MCF 10A (cell line): ENCODE measurements around the gene HEPACAM. TPM values are rescaled to one million over a fixed set of nuclear protein-coding genes. Genes with fewer than 3 reads are reported as not detected.

ENCODE experiments used
- BruUV-seq: library from RNA; stranded (reverse); fragments of 400-500 nt; replicated peaks from 2 replicates; lab custom pipeline; 2021; lab: Mats Ljungman, UMichigan
- CTCF ChIA-PET: fragments of 300-600 bp; sonication (Branson Sonifier 250); formaldehyde crosslinking; extraction: SDS; loops from one replicate; lab custom pipeline; 2021; ENCODE audit warnings: antibody characterized with exemption, inconsistent platforms; lab: Yijun Ruan, JAX
- POLR2A ChIA-PET: fragments of 300-600, 350-650 bp; sonication (Branson Sonifier 250); formaldehyde crosslinking; extraction: SDS; loops from one replicate; lab custom pipeline; 2020; ENCODE audit warnings: antibody characterized with exemption, inconsistent platforms; lab: Yijun Ruan, JAX
- DNase-seq: peaks from one replicate; pipeline ENCODE4 v3.0.0-alpha.2; 2018; ENCODE audit not compliant: unreplicated experiment
- H3K27ac Mint-ChIP-seq: one replicate; pipeline ENCODE4 v1.8.0; 2022; ENCODE audit warnings: mild to moderate bottlenecking, low read depth, mixed read lengths; ENCODE audit not compliant: unreplicated experiment
- H3K27me3 Mint-ChIP-seq: one replicate; pipeline ENCODE4 v1.8.0; 2022; ENCODE audit warnings: mixed read lengths; ENCODE audit not compliant: insufficient read depth, unreplicated experiment
- H3K36me3 Mint-ChIP-seq: one replicate; pipeline ENCODE4 v1.8.0; 2022; ENCODE audit warnings: mild to moderate bottlenecking, moderate library complexity, mixed read lengths; ENCODE audit not compliant: insufficient read depth, unreplicated experiment
- H3K4me1 Mint-ChIP-seq: one replicate; pipeline ENCODE4 v1.8.0; 2022; ENCODE audit warnings: mixed read lengths; ENCODE audit not compliant: insufficient read depth, unreplicated experiment
- H3K4me3 Mint-ChIP-seq: one replicate; pipeline ENCODE4 v1.8.0; 2022; ENCODE audit warnings: mild to moderate bottlenecking, moderate library complexity, mixed read lengths; ENCODE audit not compliant: unreplicated experiment
- H3K9me3 Mint-ChIP-seq: one replicate; pipeline ENCODE4 v1.8.0; 2022; ENCODE audit warnings: mixed read lengths; ENCODE audit not compliant: unreplicated experiment
- CTCF ChIP-seq: fragments of 200-600 bp; IDR thresholded peaks from one replicate; pipeline ENCODE4 v1.8.0; 2022; ENCODE audit warnings: antibody characterized with exemption, mild to moderate bottlenecking; ENCODE audit not compliant: unreplicated experiment
- intact Hi-C: fragments of 100-400 bp; cut with micrococcal nuclease; formaldehyde crosslinking; loops from 2 replicates; pipeline ENCODE4 v1.14.1; 2022
- total RNA-seq: library from RNA; stranded (reverse); gene quantifications from 2 replicates; pipeline ENCODE4 v1.2.3, GENCODE V29; 2022

HEPACAM gene
- total RNA-seq, 1 experiment from 2014 or later: not detected

- no peaks in the 10 kb centered on the region for H3K36me3 Mint-ChIP-seq
- ChIA-PET POLR2A (interaction anchor here (1.6 to 2.1 kb wide), 2 partner anchors 14 to 76 kb away, joined by 6 read pairs; partner anchors contain the start of gene CCDC15), CTCF (interaction anchor here (0.6 to 1.3 kb wide), 6 partner anchors 12 to 595 kb away, joined by 3 to 7 read pairs (median 3); no protein-coding TSS in a partner anchor)
- peak overlapping the region; percentile 95 for H3K27ac Mint-ChIP-seq
- no peak for DNase-seq
- TF ChIP-seq CTCF: no peak
- peak overlapping the region; percentile 96 for H3K4me3 Mint-ChIP-seq
- H3K27me3 Mint-ChIP-seq: peaks cover 7% of the 10 kb centered on the region
- BruUV-seq: no TSS peak
- H3K4me1 Mint-ChIP-seq: peaks cover 23% of the 10 kb centered on the region
- intact Hi-C loops: no loop called here
- H3K9me3 Mint-ChIP-seq: no peaks in the 10 kb centered on the region
Measured at GRCh38 chr11:124877910-124878758, 57.7 kb downstream of the HEPACAM start.

- H3K27ac Mint-ChIP-seq: peak overlapping the region; percentile 95
- CTCF ChIA-PET: interaction anchor here (0.7 to 1.3 kb wide), 4 partner anchors 11 to 83 kb away, joined by 3 to 7 read pairs (median 3); no protein-coding TSS in a partner anchor
- peak overlapping the region; percentile 96 for H3K4me3 Mint-ChIP-seq
- intact Hi-C loops: no loop called here
- no peak for TF ChIP-seq CTCF
- no TSS peak for BruUV-seq
- H3K9me3 Mint-ChIP-seq: no peaks in the 10 kb centered on the region
- no peaks in the 10 kb centered on the region for H3K36me3 Mint-ChIP-seq
- peaks cover 23% of the 10 kb centered on the region for H3K4me1 Mint-ChIP-seq
- H3K27me3 Mint-ChIP-seq: peaks cover 12% of the 10 kb centered on the region
- DNase-seq: no peak
- POLR2A ChIA-PET: interaction anchor here (1.6 to 2.1 kb wide), 3 partner anchors 15 to 76 kb away, joined by 6 to 11 read pairs (median 6); partner anchors contain the start of genes CCDC15 and ROBO4
Measured at GRCh38 chr11:124877631-124877909, 58.3 kb downstream of the HEPACAM start.

GRCh38 chr11:124876818-124877630 lies 58.8 kb downstream of the HEPACAM start:
- no peak for TF ChIP-seq CTCF
- Mint-ChIP-seq H3K4me3 (peak overlapping the region; percentile 96), H3K36me3 (no peaks in the 10 kb centered on the region), H3K4me1 (peaks cover 23% of the 10 kb centered on the region), H3K27ac (peak overlapping the region; percentile 95), H3K27me3 (peaks cover 18% of the 10 kb centered on the region), H3K9me3 (no peaks in the 10 kb centered on the region)
- intact Hi-C loops: loop anchor here (1.0 kb wide), 2 partner anchors 21 to 77 kb away; partner anchors contain the start of gene CCDC15
- ChIA-PET POLR2A (interaction anchor here (0.6 to 2.1 kb wide), 13 partner anchors 11 to 1815 kb away, joined by 3 to 36 read pairs (median 4); partner anchors contain the start of genes CCDC15, MSANTD2, ROBO4 and SIAE), CTCF (interaction anchor here (0.6 to 2.1 kb wide), 34 partner anchors 8 to 1259 kb away, joined by 3 to 20 read pairs (median 5); partner anchors contain the start of genes CCDC15, ROBO3 and ROBO4)
- TSS peak; percentile 77 for BruUV-seq
- DNase-seq: peak; percentile 20
